ENCODE data around the gene NCAM2. TPM values are rescaled to one million over a fixed set of nuclear protein-coding genes. Genes with fewer than 3 reads are reported as not detected.

Gene NCAM2
- total and polyA plus RNA-seq, 2 donors (not counting 3 experiments of a cell fraction or from before 2014, with no cell fraction given): 0.11 to 0.27 TPM

GRCh38 chr21:21034036-21034435 is 35.8 kb downstream of the NCAM2 start:
- Histone ChIP-seq H3K4me2 (ENCODE audit: insufficient read depth, low read length) (no peak overlapping the region), H3K79me2 (ENCODE audit: control insufficient read depth, insufficient read depth, low read length) (no peaks in the 10 kb centered on the region), H3K9ac (replicated peaks; ENCODE audit: extremely low read depth, insufficient read depth, low read length) (no peak overlapping the region), H3K27me3 (ENCODE audit: control insufficient read depth in 2 of 2, insufficient read depth in 2 of 2, low read length in 2 of 2) (no peaks in the 10 kb centered on the region), H2AFZ (ENCODE audit: low read depth, low read length) (no peak overlapping the region), H3K27ac (ENCODE audit: insufficient read depth, low read depth, low read length) (no peak overlapping the region), H4K20me1 (replicated peaks; ENCODE audit: control insufficient read depth, extremely low read depth, insufficient read depth, low read length) (no peaks in the 10 kb centered on the region), H3K9me3 (replicated peaks; ENCODE audit: control insufficient read depth, insufficient read depth, low read length) (no peaks in the 10 kb centered on the region), H3K4me1 (ENCODE audit: control insufficient read depth, extremely low read depth, insufficient read depth, low read length) (no peaks in the 10 kb centered on the region), H3K4me3 (replicated peaks in 1 of 3; ENCODE audit: insufficient read depth in 1 of 3, low read depth in 1 of 3, low read length in 3 of 3) (no peak overlapping the region), H3K9me1 (replicated peaks; ENCODE audit: control insufficient read depth, extremely low read depth, insufficient read depth, low read length) (no peaks in the 10 kb centered on the region), H3K36me3 (ENCODE audit: control insufficient read depth in 2 of 2, extremely low read depth in 1 of 2, insufficient read depth in 2 of 2, low read length in 2 of 2) (no peaks in the 10 kb centered on the region)
- BruUV-seq (replicated peaks): no TSS peak
- intact Hi-C loops (cut with micrococcal nuclease) (no loop called here), dilution Hi-C loops (cut with MboI; ENCODE audit: extremely low pct_ligation_motif_present, low sequenced_read_pairs) (no loop called here)
- FAIRE-seq: no peak
- no peak for DNase-seq (ENCODE audit: low read depth, low spot score)
- TF ChIP-seq EZH2 (IDR thresholded peaks at IDR 0.05; ENCODE audit: borderline replicate concordance, low read depth, low read length, severe bottlenecking) (no peak), CTCF (IDR thresholded peaks at IDR 0.05; ENCODE audit: extremely low read depth in 1 of 2, insufficient read depth in 1 of 2, low read depth in 1 of 2, low read length in 2 of 2) (no peak), POLR2A (IDR thresholded peaks at IDR 0.05; ENCODE audit: low read depth, low read length) (no peak), JUN (IDR thresholded peaks at IDR 0.05; ENCODE audit: borderline replicate concordance, insufficient read depth, insufficient read length, low read depth) (no peak), FOS (IDR thresholded peaks at IDR 0.05; ENCODE audit: borderline replicate concordance, insufficient read depth, low read length) (no peak)
- ChIA-PET POLR2A (no interaction called here), CTCF (no interaction called here)

- no TSS peak for BruUV-seq (replicated peaks)
- Histone ChIP-seq H3K4me2 (ENCODE audit: insufficient read depth, low read length) (no peak overlapping the region), H3K36me3 (ENCODE audit: control insufficient read depth in 2 of 2, extremely low read depth in 1 of 2, insufficient read depth in 2 of 2, low read length in 2 of 2) (no peaks in the 10 kb centered on the region), H4K20me1 (replicated peaks; ENCODE audit: control insufficient read depth, extremely low read depth, insufficient read depth, low read length) (no peaks in the 10 kb centered on the region), H3K9ac (replicated peaks; ENCODE audit: extremely low read depth, insufficient read depth, low read length) (no peak overlapping the region), H3K27ac (ENCODE audit: insufficient read depth, low read depth, low read length) (no peak overlapping the region), H3K27me3 (ENCODE audit: control insufficient read depth in 2 of 2, insufficient read depth in 2 of 2, low read length in 2 of 2) (no peaks in the 10 kb centered on the region), H3K79me2 (ENCODE audit: control insufficient read depth, insufficient read depth, low read length) (no peaks in the 10 kb centered on the region), H3K9me1 (replicated peaks; ENCODE audit: control insufficient read depth, extremely low read depth, insufficient read depth, low read length) (no peaks in the 10 kb centered on the region), H3K9me3 (replicated peaks; ENCODE audit: control insufficient read depth, insufficient read depth, low read length) (no peaks in the 10 kb centered on the region), H2AFZ (ENCODE audit: low read depth, low read length) (no peak overlapping the region), H3K4me1 (ENCODE audit: control insufficient read depth, extremely low read depth, insufficient read depth, low read length) (no peaks in the 10 kb centered on the region), H3K4me3 (replicated peaks in 1 of 3; ENCODE audit: insufficient read depth in 1 of 3, low read depth in 1 of 3, low read length in 3 of 3) (no peak overlapping the region)
- dilution Hi-C loops (cut with MboI; ENCODE audit: extremely low pct_ligation_motif_present, low sequenced_read_pairs): no loop called here
- DNase-seq (ENCODE audit: low read depth, low spot score) (no peak), FAIRE-seq (no peak)
- ChIA-PET POLR2A (no interaction called here), CTCF (no interaction called here)
- TF ChIP-seq JUN (IDR thresholded peaks at IDR 0.05; ENCODE audit: borderline replicate concordance, insufficient read depth, insufficient read length, low read depth) (no peak), CTCF (IDR thresholded peaks at IDR 0.05; ENCODE audit: extremely low read depth in 1 of 2, insufficient read depth in 1 of 2, low read depth in 1 of 2, low read length in 2 of 2) (no peak), MAX (IDR thresholded peaks at IDR 0.05; ENCODE audit: insufficient read depth, insufficient read length) (no peak)
- intact Hi-C loops (cut with micrococcal nuclease): no loop called here
Measured at GRCh38 chr21:21039624-21040170, 41.5 kb downstream of the NCAM2 start.
